HUES6 (cell line): Measurements from ENCODE around the gene SLC13A3.

ENCODE experiments used
- H3K27ac ChIP-seq: 2 replicates; pipeline ENCODE4 v1.7.0; 2013; ENCODE audit warnings: low read depth, mild to moderate bottlenecking, low read length, inconsistent platforms
- H3K27me3 ChIP-seq: 2 replicates; pipeline ENCODE4 v1.6.1; 2013; ENCODE audit warnings: low read length; ENCODE audit not compliant: control insufficient read depth, insufficient read depth
- H3K36me3 ChIP-seq: 2 replicates; pipeline ENCODE4 v1.6.1; 2013; ENCODE audit warnings: low read length; ENCODE audit not compliant: control insufficient read depth, insufficient read depth
- H3K4me1 ChIP-seq: 2 replicates; pipeline ENCODE4 v1.6.1; 2013; ENCODE audit warnings: low read length; ENCODE audit not compliant: control insufficient read depth, insufficient read depth
- H3K4me3 ChIP-seq: 2 replicates; pipeline ENCODE4 v1.5.1; 2013; ENCODE audit warnings: low read depth, low read length
- H3K9ac ChIP-seq: one replicate; pipeline ENCODE4 v1.6.1; 2013; ENCODE audit warnings: mild to moderate bottlenecking, low read length
- H3K9me3 ChIP-seq: 2 replicates; pipeline ENCODE4 v1.6.1; 2013; ENCODE audit warnings: low read depth, low read length; ENCODE audit not compliant: control insufficient read depth, insufficient read depth

Gene SLC13A3

GRCh38 chr20:46641424-46641823, 9.8 kb downstream of the SLC13A3 start:
- H3K9me3 ChIP-seq = no peaks in the 10 kb centered on the region
- no peaks in the 10 kb centered on the region; the same call in 1 of the 2 replicates for H3K27me3 ChIP-seq
- no peak overlapping the region for H3K9ac ChIP-seq
- peaks cover 7% of the 10 kb centered on the region for H3K4me1 ChIP-seq
- no peak overlapping the region for H3K4me3 ChIP-seq
- no peaks in the 10 kb centered on the region for H3K36me3 ChIP-seq
- H3K27ac ChIP-seq = no peak overlapping the region

- Histone ChIP-seq H3K27me3 (no peaks in the 10 kb centered on the region; the same call in 1 of the 2 replicates), H3K27ac (no peak overlapping the region), H3K9me3 (no peaks in the 10 kb centered on the region), H3K4me3 (no peak overlapping the region), H3K9ac (no peak overlapping the region), H3K4me1 (peaks cover 7% of the 10 kb centered on the region), H3K36me3 (no peaks in the 10 kb centered on the region)
Observed at GRCh38 chr20:46640536-46641311, 10.5 kb downstream of the SLC13A3 start.

GRCh38 chr20:46640044-46640443, 11.2 kb downstream of the SLC13A3 start:
- Histone ChIP-seq H3K27ac (no peak overlapping the region), H3K4me3 (no peak overlapping the region), H3K4me1 (peaks cover 7% of the 10 kb centered on the region), H3K9ac (no peak overlapping the region), H3K9me3 (no peaks in the 10 kb centered on the region), H3K27me3 (no peaks in the 10 kb centered on the region; the same call in 1 of the 2 replicates), H3K36me3 (no peaks in the 10 kb centered on the region)

GRCh38 chr20:46639587-46639986, 11.7 kb downstream of the SLC13A3 start:
- Histone ChIP-seq H3K9ac (no peak overlapping the region), H3K4me3 (no peak overlapping the region), H3K4me1 (peaks cover 7% of the 10 kb centered on the region), H3K27ac (no peak overlapping the region), H3K27me3 (no peaks in the 10 kb centered on the region), H3K9me3 (no peaks in the 10 kb centered on the region), H3K36me3 (no peaks in the 10 kb centered on the region)

GRCh38 chr20:46638898-46639274, 12.4 kb downstream of the SLC13A3 start:
- no peaks in the 10 kb centered on the region for H3K9me3 ChIP-seq
- H3K4me1 ChIP-seq = peaks cover 7% of the 10 kb centered on the region

GRCh38 chr20:46638134-46638897, 12.9 kb downstream of the SLC13A3 start:
- no peak overlapping the region for H3K27ac ChIP-seq
- no peaks in the 10 kb centered on the region for H3K9me3 ChIP-seq
- no peaks in the 10 kb centered on the region for H3K27me3 ChIP-seq
- H3K4me3 ChIP-seq = no peak overlapping the region
- no peak overlapping the region for H3K9ac ChIP-seq
- no peaks in the 10 kb centered on the region for H3K36me3 ChIP-seq
- peaks cover 7% of the 10 kb centered on the region for H3K4me1 ChIP-seq

More at GRCh38 chr20:46638898-46639274, 12.4 kb downstream of the SLC13A3 start:
- Histone ChIP-seq H3K27ac (no peak overlapping the region), H3K4me3 (no peak overlapping the region), H3K9ac (no peak overlapping the region), H3K27me3 (no peaks in the 10 kb centered on the region), H3K36me3 (no peaks in the 10 kb centered on the region)

- Histone ChIP-seq H3K4me1 (peaks cover 7% of the 10 kb centered on the region), H3K9ac (no peak overlapping the region), H3K36me3 (no peaks in the 10 kb centered on the region), H3K9me3 (no peaks in the 10 kb centered on the region), H3K27ac (no peak overlapping the region), H3K4me3 (no peak overlapping the region), H3K27me3 (no peaks in the 10 kb centered on the region)
Observed at GRCh38 chr20:46637427-46638133, 13.7 kb downstream of the SLC13A3 start.

- Histone ChIP-seq H3K4me1 (peaks cover 7% of the 10 kb centered on the region), H3K27me3 (no peaks in the 10 kb centered on the region), H3K9ac (no peak overlapping the region), H3K4me3 (no peak overlapping the region), H3K27ac (no peak overlapping the region), H3K9me3 (no peaks in the 10 kb centered on the region), H3K36me3 (no peaks in the 10 kb centered on the region)
Observed at GRCh38 chr20:46637020-46637419, 14.2 kb downstream of the SLC13A3 start.

- Histone ChIP-seq H3K4me3 (no peak overlapping the region), H3K27me3 (no peaks in the 10 kb centered on the region), H3K9ac (no peak overlapping the region), H3K9me3 (no peaks in the 10 kb centered on the region), H3K4me1 (peaks cover 13% of the 10 kb centered on the region), H3K27ac (no peak overlapping the region), H3K36me3 (no peaks in the 10 kb centered on the region)
Observed at GRCh38 chr20:46636514-46636913, 14.7 kb downstream of the SLC13A3 start.

- no peak overlapping the region for H3K27ac ChIP-seq
- H3K36me3 ChIP-seq = no peaks in the 10 kb centered on the region
- no peaks in the 10 kb centered on the region for H3K27me3 ChIP-seq
Observed at GRCh38 chr20:46635514-46636136, 15.6 kb downstream of the SLC13A3 start.

More at GRCh38 chr20:46635514-46636136, 15.6 kb downstream of the SLC13A3 start:
- no peak overlapping the region for H3K9ac ChIP-seq
- no peaks in the 10 kb centered on the region for H3K9me3 ChIP-seq
- H3K4me3 ChIP-seq = no peak overlapping the region
- peaks cover 18% of the 10 kb centered on the region for H3K4me1 ChIP-seq
